HG03457 (cell line): ENCODE data around the gene UBE2M.
A peak's percentile ranks its signal among the peaks of the same experiment; 100 is the strongest.

Experiments
- ATAC-seq: cut with Tn5 transposase; IDR thresholded peaks from one replicate; pipeline ENCODE4 v1.9.1; 2021; ENCODE audit warnings: moderate number of reproducible peaks; ENCODE audit not compliant: unreplicated experiment

The UBE2M gene

GRCh38 chr19:58571575-58571947 is 13.2 kb upstream of the UBE2M start:
- no peak for ATAC-seq

- no peak for ATAC-seq
Measured at GRCh38 chr19:58570770-58571574, 12.6 kb upstream of the UBE2M start.

- no peak for ATAC-seq
Measured at GRCh38 chr19:58569943-58570670, 11.7 kb upstream of the UBE2M start.

GRCh38 chr19:58569191-58569942 is 11.0 kb upstream of the UBE2M start:
- no peak for ATAC-seq

- no peak for ATAC-seq
Measured at GRCh38 chr19:58568453-58569130, 10.2 kb upstream of the UBE2M start.

GRCh38 chr19:58566989-58567388 is 8.6 kb upstream of the UBE2M start:
- ATAC-seq: no peak

- no peak for ATAC-seq
Measured at GRCh38 chr19:58563823-58564222, 5.4 kb upstream of the UBE2M start.

- ATAC-seq: no peak
Measured at GRCh38 chr19:58563034-58563573, 4.7 kb upstream of the UBE2M start.

GRCh38 chr19:58562122-58563033 is 4.0 kb upstream of the UBE2M start:
- ATAC-seq: no peak

GRCh38 chr19:58561373-58562121 is 3.1 kb upstream of the UBE2M start:
- no peak for ATAC-seq

- ATAC-seq: no peak
Measured at GRCh38 chr19:58560921-58561320, 2.5 kb upstream of the UBE2M start.

- no peak for ATAC-seq
Measured at GRCh38 chr19:58560007-58560887, 1.8 kb upstream of the UBE2M start.

GRCh38 chr19:58559275-58560006 is 1.0 kb upstream of the UBE2M start:
- no peak for ATAC-seq

GRCh38 chr19:58558623-58559274 is 338 bp upstream of the UBE2M start:
- peak; percentile 45 for ATAC-seq

GRCh38 chr19:58557221-58558065 is 968 bp downstream of the UBE2M start:
- no peak for ATAC-seq

GRCh38 chr19:58556622-58557220 is 1.7 kb downstream of the UBE2M start:
- ATAC-seq: no peak
